Fibroblast of the aortic adventitia (primary cell): ENCODE results near the gene PEX6. TPM values are rescaled to one million over a fixed set of nuclear protein-coding genes. Genes with fewer than 3 reads are reported as not detected.
A peak's percentile ranks its signal among the peaks of the same experiment; 100 is the strongest.

Experiments used
- DNase-seq: peaks from one replicate; pipeline ENCODE4 v3.0.0-alpha.2; 2010; ENCODE audit warnings: low read depth
- H3K4me3 ChIP-seq: 2 replicates; pipeline ENCODE4 v1.5.1; 2011; ENCODE audit warnings: low read depth, mild to moderate bottlenecking, control low read depth, low read length, moderate library complexity
- CTCF ChIP-seq: IDR thresholded peaks from 2 replicates; pipeline ENCODE4 v1.5.1; 2011; ENCODE audit warnings: mild to moderate bottlenecking, low read length, control low read depth, inconsistent platforms; ENCODE audit not compliant: insufficient read depth
- total RNA-seq: library from RNA; depleted of rRNA; stranded (reverse); fragments of >200 nt; gene quantifications from 2 replicates; pipeline ENCODE4 v1.2.3, GENCODE V29; 2012; ENCODE audit warnings: low replicate concordance

The PEX6 gene
- total RNA-seq, 1 donor = 19.3 TPM

- no peak overlapping the region for H3K4me3 ChIP-seq
- DNase-seq = no peak
- no peak for TF ChIP-seq CTCF
Observed at GRCh38 chr6:42925248-42925857, 53.6 kb downstream of the PEX6 start.

GRCh38 chr6:42923666-42924065 is 55.3 kb downstream of the PEX6 start:
- no peak for TF ChIP-seq CTCF
- peak; percentile 67 for DNase-seq
- no peak overlapping the region for H3K4me3 ChIP-seq

GRCh38 chr6:42921801-42922200 is 57.2 kb downstream of the PEX6 start:
- no peak for DNase-seq
- no peak overlapping the region for H3K4me3 ChIP-seq
- no peak for TF ChIP-seq CTCF

GRCh38 chr6:42916288-42916687 is 62.7 kb downstream of the PEX6 start:
- TF ChIP-seq CTCF = no peak
- no peak overlapping the region for H3K4me3 ChIP-seq
- no peak for DNase-seq

- DNase-seq = no peak
- TF ChIP-seq CTCF = no peak
- H3K4me3 ChIP-seq = no peak within 1 kb of the TSS
Observed at GRCh38 chr6:42915732-42916131, 63.2 kb downstream of the PEX6 start, which contains the start of gene PTCRA. Gene PTCRA (plus strand): TSS chr6:42916053. CDS start chr6:42916070, 17 bp downstream.

- no peak for TF ChIP-seq CTCF
- no peak overlapping the region for H3K4me3 ChIP-seq
- DNase-seq = no peak
Observed at GRCh38 chr6:42914546-42914945, 64.4 kb downstream of the PEX6 start.

Other genes starting within 250 kb of the PEX6 start
- 19.3 and 31.1 TPM in 2 replicates for gene TBCC, start 233.1 kb downstream of the PEX6 start, total RNA-seq
- 7.7 and 15.8 TPM in 2 replicates for gene BICRAL, start 197.1 kb downstream of the PEX6 start, total RNA-seq
- 74.7 and 102 TPM in 2 replicates for gene RPL7L1, start 99.6 kb downstream of the PEX6 start, total RNA-seq
- gene PTCRA, start 63.1 kb downstream of the PEX6 start, total RNA-seq = not detected in 2 replicates
- 23.2 and 45.6 TPM in 2 replicates for gene CNPY3, start 49.7 kb downstream of the PEX6 start, total RNA-seq
- gene GNMT, start 18.4 kb downstream of the PEX6 start, total RNA-seq = 0.25 and 0.36 TPM in 2 replicates
- 46.9 and 60.9 TPM in 2 replicates for gene PPP2R5D, start 5.4 kb upstream of the PEX6 start, total RNA-seq
- 18.6 and 71.8 TPM in 2 replicates for gene MEA1, start 34.8 kb upstream of the PEX6 start, total RNA-seq
- gene KLHDC3, start 35.1 kb upstream of the PEX6 start, total RNA-seq = 27.0 and 78.1 TPM in 2 replicates
- 46.9 and 86.6 TPM in 2 replicates for gene RRP36, start 42.4 kb upstream of the PEX6 start, total RNA-seq
- 28.0 and 31.6 TPM in 2 replicates for gene CUL7, start 74.7 kb upstream of the PEX6 start, total RNA-seq
- gene MRPL2, start 80.3 kb upstream of the PEX6 start, total RNA-seq = 11.9 and 18.7 TPM in 2 replicates
- 11.3 and 15.3 TPM in 2 replicates for gene KLC4, start 80.5 kb upstream of the PEX6 start, total RNA-seq
- 44.6 and 102 TPM in 2 replicates for gene PTK7, start 97.1 kb upstream of the PEX6 start, total RNA-seq
- 17.5 and 17.9 TPM in 2 replicates for gene SRF, start 192.1 kb upstream of the PEX6 start, total RNA-seq
- 22.8 and 28.7 TPM in 2 replicates for gene CUL9, start 203.0 kb upstream of the PEX6 start, total RNA-seq